Epithelial cell of umbilical artery (primary cell): ENCODE results near the gene WARS2. TPM values are rescaled to one million over a fixed set of nuclear protein-coding genes. Genes with fewer than 3 reads are reported as not detected.

Source experiments
- total RNA-seq: library from RNA; depleted of rRNA; stranded (reverse); fragments of >200 nt; gene quantifications from 2 replicates; pipeline ENCODE4 v1.2.3, GENCODE V29; 2014

The WARS2 gene
- 12.2 and 15.9 TPM in 2 replicates for total RNA-seq

GRCh38 chr1:119140177-119141019 is at the start of gene WARS2:
TSS of gene WARS2 (minus strand) at chr1:119140653. CDS start at chr1:119140644, 9 bp downstream.

GRCh38 chr1:118988186-118989005 is 152.1 kb downstream of the WARS2 start, which contains the start of gene TBX15:
TSS of gene TBX15 (minus strand) at chr1:118988343. CDS start at chr1:118987795, 548 bp downstream.

Other genes with a start within 250 kb of the WARS2 start
- not detected in 2 replicates for gene TBX15, start 152.3 kb downstream of the WARS2 start, total RNA-seq
- not detected in 2 replicates for gene HAO2, start 228.1 kb upstream of the WARS2 start, total RNA-seq